Osteoblast (primary cell): ENCODE data around the gene BICDL1. TPM values are rescaled to one million over a fixed set of nuclear protein-coding genes. Genes with fewer than 3 reads are reported as not detected.
"Not testable (repeated sequence)": the region's sequence is repeated elsewhere in the genome, so short reads cannot be mapped to it uniquely, and the experiment has no call there.

Experiments used
- DNase-seq: peaks from one replicate; pipeline ENCODE4 v3.0.0; 2011; ENCODE audit warnings: low spot score, mixed read lengths; ENCODE audit not compliant: insufficient read length; ENCODE audit errors: missing footprints
- H2AFZ ChIP-seq: 2 replicates; pipeline ENCODE4 v1.6.0; 2011; ENCODE audit warnings: mild to moderate bottlenecking, low read length
- H3K27ac ChIP-seq: 2 replicates; pipeline ENCODE4 v1.5.1; 2011; ENCODE audit warnings: mild to moderate bottlenecking, low read depth, low read length, moderate library complexity
- H3K27me3 ChIP-seq: 2 replicates; pipeline ENCODE4 v1.6.0; 2012; ENCODE audit warnings: mild to moderate bottlenecking, control low read depth, inconsistent platforms, low read length, moderate library complexity; ENCODE audit not compliant: insufficient read depth
- H3K36me3 ChIP-seq: 2 replicates; pipeline ENCODE4 v1.5.1; 2011; ENCODE audit warnings: mild to moderate bottlenecking, low read length, control low read depth, moderate library complexity; ENCODE audit not compliant: insufficient read depth
- H3K4me1 ChIP-seq: 2 replicates; pipeline ENCODE4 v1.5.1; 2011; ENCODE audit warnings: mild to moderate bottlenecking, low read length, control low read depth, moderate library complexity; ENCODE audit not compliant: insufficient read depth
- H3K4me2 ChIP-seq: 2 replicates; pipeline ENCODE4 v1.6.0; 2011; ENCODE audit warnings: mild to moderate bottlenecking, low read length; ENCODE audit not compliant: insufficient read depth
- H3K4me3 ChIP-seq: fragments of 200-600 bp; sonication (generic); 3 replicates; pipeline ENCODE4 v1.5.1; 2012; ENCODE audit warnings: mild to moderate bottlenecking, low read length, inconsistent platforms; ENCODE audit not compliant: insufficient read depth
- H3K79me2 ChIP-seq: 2 replicates; pipeline ENCODE4 v1.6.0; 2012; ENCODE audit warnings: mild to moderate bottlenecking, low read length, control low read depth, inconsistent platforms; ENCODE audit not compliant: insufficient read depth
- H3K9me3 ChIP-seq: 2 replicates; pipeline ENCODE4 v1.5.1; 2011; ENCODE audit warnings: low read depth, low read length, control low read depth
- H4K20me1 ChIP-seq: 2 replicates; pipeline ENCODE4 v1.6.0; 2012; ENCODE audit warnings: mild to moderate bottlenecking, low read length, control low read depth; ENCODE audit not compliant: insufficient read depth
- total RNA-seq: library from RNA; depleted of rRNA; stranded (reverse); fragments of >200 nt; gene quantifications from 2 replicates; pipeline ENCODE4 v1.2.3, GENCODE V29; 2012
- TF ChIP-seq, protein P1 (sequence below): IDR thresholded peaks from 2 replicates; pipeline ENCODE4 v1.5.1; 2011; ENCODE audit warnings: mild to moderate bottlenecking, low read depth, low read length, moderate library complexity; ENCODE audit errors: extremely low read depth

BICDL1 gene
- total RNA-seq, 1 donor: not detected

DNA sequence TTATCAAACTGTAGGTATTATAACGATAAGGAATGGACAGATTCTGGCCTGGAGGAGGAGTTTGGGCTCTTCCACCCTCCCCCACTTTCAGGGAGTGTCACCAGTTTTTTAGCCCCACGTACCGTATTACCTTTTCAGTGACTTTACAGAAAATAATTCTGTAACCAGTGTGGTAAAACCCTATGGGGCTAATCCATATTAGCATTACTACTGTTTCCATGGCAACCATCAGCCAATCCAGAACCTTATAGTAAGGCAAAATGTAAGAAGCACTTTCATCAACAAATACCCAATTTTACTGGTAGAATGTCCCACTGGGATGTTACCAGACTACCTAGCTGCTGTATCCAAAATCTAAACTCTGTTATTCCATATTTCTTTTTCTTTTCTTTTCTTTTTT lies 50.7 kb downstream of the BICDL1 start:
- Histone ChIP-seq H4K20me1 (no peaks in the 10 kb centered on the region), H3K4me3 (no peak overlapping the region), H2AFZ (no peak overlapping the region), H3K27me3 (peaks cover 17% of the 10 kb centered on the region), H3K4me1 (no peaks in the 10 kb centered on the region), H3K79me2 (no peaks in the 10 kb centered on the region), H3K4me2 (no peak overlapping the region), H3K36me3 (no peaks in the 10 kb centered on the region), H3K9me3 (no peaks in the 10 kb centered on the region), H3K27ac (no peak overlapping the region)
- DNase-seq: no peak
- TF ChIP-seq, protein P1, sequence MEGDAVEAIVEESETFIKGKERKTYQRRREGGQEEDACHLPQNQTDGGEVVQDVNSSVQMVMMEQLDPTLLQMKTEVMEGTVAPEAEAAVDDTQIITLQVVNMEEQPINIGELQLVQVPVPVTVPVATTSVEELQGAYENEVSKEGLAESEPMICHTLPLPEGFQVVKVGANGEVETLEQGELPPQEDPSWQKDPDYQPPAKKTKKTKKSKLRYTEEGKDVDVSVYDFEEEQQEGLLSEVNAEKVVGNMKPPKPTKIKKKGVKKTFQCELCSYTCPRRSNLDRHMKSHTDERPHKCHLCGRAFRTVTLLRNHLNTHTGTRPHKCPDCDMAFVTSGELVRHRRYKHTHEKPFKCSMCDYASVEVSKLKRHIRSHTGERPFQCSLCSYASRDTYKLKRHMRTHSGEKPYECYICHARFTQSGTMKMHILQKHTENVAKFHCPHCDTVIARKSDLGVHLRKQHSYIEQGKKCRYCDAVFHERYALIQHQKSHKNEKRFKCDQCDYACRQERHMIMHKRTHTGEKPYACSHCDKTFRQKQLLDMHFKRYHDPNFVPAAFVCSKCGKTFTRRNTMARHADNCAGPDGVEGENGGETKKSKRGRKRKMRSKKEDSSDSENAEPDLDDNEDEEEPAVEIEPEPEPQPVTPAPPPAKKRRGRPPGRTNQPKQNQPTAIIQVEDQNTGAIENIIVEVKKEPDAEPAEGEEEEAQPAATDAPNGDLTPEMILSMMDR: no peak

DNA sequence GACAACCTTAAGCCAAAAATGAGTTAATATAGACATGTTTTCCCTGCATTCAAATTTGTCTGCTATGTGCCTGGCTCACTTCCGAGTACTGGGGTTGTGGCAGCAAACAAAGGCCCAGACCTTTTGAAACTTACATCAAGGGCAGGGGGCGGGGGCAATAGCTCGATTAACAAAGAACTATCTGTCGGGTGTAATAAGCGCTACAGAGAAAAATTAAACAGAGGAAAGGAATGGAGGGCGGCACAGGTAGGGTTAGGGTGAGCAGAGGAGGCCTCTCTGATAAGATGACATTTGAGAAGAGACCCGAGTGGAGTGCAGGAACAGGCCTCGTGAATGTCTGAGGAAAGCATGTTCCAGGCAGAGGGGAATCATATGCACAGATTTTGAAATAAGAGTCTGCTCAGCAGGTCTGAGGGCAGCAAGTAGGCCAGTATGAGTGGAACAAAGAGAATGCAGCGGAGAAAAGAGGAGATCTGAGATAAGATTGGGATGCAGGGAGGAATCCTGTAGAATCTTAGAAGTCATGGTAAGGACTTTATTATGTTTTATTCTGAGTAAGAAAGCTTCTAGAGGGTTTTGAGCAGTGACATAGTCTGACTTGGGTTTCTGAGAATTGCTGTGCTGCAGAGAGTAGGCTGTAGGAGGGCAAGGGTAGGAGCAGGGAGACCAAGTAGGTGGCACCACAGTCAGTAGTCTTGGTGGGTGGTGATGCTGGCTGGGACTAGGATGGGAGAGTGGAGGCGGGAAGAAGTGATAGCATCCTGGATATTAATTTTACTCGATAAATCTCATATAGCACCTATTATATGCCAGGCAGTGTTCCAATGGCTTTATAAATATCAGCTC lies 52.6 kb downstream of the BICDL1 start:
- TF ChIP-seq, protein P1: no peak
- Histone ChIP-seq H3K27me3 (peaks cover 14% of the 10 kb centered on the region), H3K27ac (no peak overlapping the region), H3K4me3 (no peak overlapping the region), H3K4me2 (no peak overlapping the region), H2AFZ (no peak overlapping the region), H4K20me1 (no peaks in the 10 kb centered on the region), H3K36me3 (no peaks in the 10 kb centered on the region), H3K79me2 (no peaks in the 10 kb centered on the region), H3K4me1 (no peaks in the 10 kb centered on the region), H3K9me3 (no peaks in the 10 kb centered on the region)
- DNase-seq: no peak

DNA sequence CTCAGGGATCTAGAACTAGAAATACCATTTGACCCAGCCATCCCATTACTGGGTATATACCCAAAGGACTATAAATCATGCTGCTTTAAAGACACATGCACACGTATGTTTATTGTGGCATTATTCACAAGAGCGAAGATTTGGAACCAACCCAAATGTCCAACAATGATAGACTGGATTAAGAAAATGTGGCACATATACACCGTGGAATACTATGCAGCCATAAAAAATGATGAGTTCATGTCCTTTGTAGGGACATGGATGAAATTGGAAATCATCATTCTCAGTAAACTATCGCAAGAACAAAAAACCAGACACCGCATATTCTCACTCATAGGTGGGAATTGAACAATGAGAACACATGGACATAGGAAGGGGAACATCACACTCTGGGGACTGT lies 56.3 kb downstream of the BICDL1 start:
- H2AFZ ChIP-seq, H3K27ac ChIP-seq, H3K4me1 ChIP-seq, H4K20me1 ChIP-seq, H3K4me3 ChIP-seq, H3K9me3 ChIP-seq, H3K36me3 ChIP-seq, H3K79me2 ChIP-seq, DNase-seq, H3K4me2 ChIP-seq: not testable (repeated sequence)
- peaks cover 15% of the 10 kb centered on the region for H3K27me3 ChIP-seq

DNA sequence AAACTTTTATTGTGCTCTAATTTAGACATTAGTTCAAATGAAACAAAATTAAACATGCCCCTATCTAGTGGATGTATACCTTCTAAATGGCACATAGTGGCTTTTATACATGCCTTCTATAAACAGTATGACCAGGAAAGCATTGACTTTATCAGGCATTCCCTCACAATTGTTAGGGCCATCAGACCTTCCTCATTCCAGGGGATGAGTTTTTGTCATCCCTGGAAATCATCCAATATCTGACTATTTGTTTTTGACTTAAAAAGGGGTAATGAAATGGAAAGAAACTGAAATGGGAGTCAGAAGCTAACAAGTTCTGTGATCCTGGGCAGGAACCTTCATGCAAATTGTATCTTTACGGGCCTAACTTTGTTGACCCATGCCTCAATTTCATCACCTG lies 58.0 kb downstream of the BICDL1 start:
- no peaks in the 10 kb centered on the region for H3K36me3 ChIP-seq
- H3K27ac ChIP-seq: no peak overlapping the region
- no peaks in the 10 kb centered on the region for H4K20me1 ChIP-seq
- no peaks in the 10 kb centered on the region for H3K9me3 ChIP-seq
- no peak overlapping the region for H3K4me3 ChIP-seq
- no peak overlapping the region for H2AFZ ChIP-seq
- no peaks in the 10 kb centered on the region for H3K79me2 ChIP-seq
- H3K4me1 ChIP-seq: no peaks in the 10 kb centered on the region
- DNase-seq: no peak
- TF ChIP-seq, protein P1: no peak
- peaks cover 15% of the 10 kb centered on the region for H3K27me3 ChIP-seq
- no peak overlapping the region for H3K4me2 ChIP-seq
